A673 (cell line): ENCODE data around the gene ERO1B.

Experiments used
- CTCF ChIP-seq: fragments of 300-800, 200-600 bp; sonication (generic); conservative IDR thresholded peaks from 2 replicates; pipeline ENCODE4 v1.5.1; 2017; ENCODE audit warnings: low read depth, mild to moderate bottlenecking, antibody characterized with exemption, low read length, moderate library complexity, mixed read lengths
- EZH2 ChIP-seq: fragments of 200-600 bp; sonication (generic); IDR thresholded peaks from 2 replicates; pipeline ENCODE4 v1.6.1; 2017; ENCODE audit warnings: borderline replicate concordance, low read depth, mild to moderate bottlenecking, mixed read lengths, antibody characterized with exemption, low read length; ENCODE audit not compliant: poor library complexity, severe bottlenecking

GRCh38 chr1:236242568-236242967 is 39.2 kb downstream of the ERO1B start:
- TF ChIP-seq CTCF = no peak
- TF ChIP-seq EZH2 = no peak
